ENCODE measurements around the gene EML6. TPM values are rescaled to one million over a fixed set of nuclear protein-coding genes. Genes with fewer than 3 reads are reported as not detected.

The EML6 gene
- total RNA-seq, 4 donors from 2014 or later, result 0.51 to 1.1 (median 0.61) TPM

GRCh38 chr2:54813584-54813983, 90.1 kb downstream of the EML6 start:
- no peak for TF ChIP-seq CTCF (IDR thresholded peaks at IDR 0.05; ENCODE audit: low read depth)

- TF ChIP-seq CTCF (IDR thresholded peaks at IDR 0.05; ENCODE audit: low read depth), result no peak
These were observed 91.1 kb downstream of the EML6 start for GRCh38 chr2:54814389-54815147.

- TF ChIP-seq CTCF (IDR thresholded peaks at IDR 0.05; ENCODE audit: low read depth), result no peak
These were observed 91.7 kb downstream of the EML6 start for GRCh38 chr2:54815148-54815539.

GRCh38 chr2:54818226-54818625, 94.8 kb downstream of the EML6 start:
- TF ChIP-seq CTCF (IDR thresholded peaks at IDR 0.05; ENCODE audit: low read depth), result no peak

GRCh38 chr2:54820558-54820957, 97.1 kb downstream of the EML6 start:
- no peak for TF ChIP-seq CTCF (IDR thresholded peaks at IDR 0.05; ENCODE audit: low read depth)

- TF ChIP-seq CTCF (IDR thresholded peaks at IDR 0.05; ENCODE audit: low read depth), result no peak
These were observed 101.1 kb downstream of the EML6 start for GRCh38 chr2:54824567-54824966.

GRCh38 chr2:54830546-54830945, 107.1 kb downstream of the EML6 start:
- TF ChIP-seq CTCF (IDR thresholded peaks at IDR 0.05; ENCODE audit: low read depth), result no peak
